ENCODE results near the gene SMARCC1. TPM values are rescaled to one million over a fixed set of nuclear protein-coding genes. Genes with fewer than 3 reads are reported as not detected.

Gene SMARCC1
- total RNA-seq, 1 experiment from 2014 or later: 84.2 TPM

- POLR2A ChIA-PET: no interaction called here
- Histone ChIP-seq H3K4me3 (ENCODE audit: low read depth in 2 of 2, low read length in 2 of 2) (no peak overlapping the region), H3K9me3 (ENCODE audit: control insufficient read depth, insufficient read depth, low read depth, low read length) (no peaks in the 10 kb centered on the region), H3K27me3 (ENCODE audit: control insufficient read depth, insufficient read depth, low read length) (no peaks in the 10 kb centered on the region), H3K27ac (ENCODE audit: low read length) (no peak overlapping the region), H3K36me3 (ENCODE audit: control insufficient read depth, insufficient read depth, low read length) (no peaks in the 10 kb centered on the region; the same call in 1 of the 2 replicates), H3K4me1 (ENCODE audit: control insufficient read depth, insufficient read depth, low read length) (no peaks in the 10 kb centered on the region)
- intact Hi-C loops (cut with micrococcal nuclease; ENCODE audit: unreplicated experiment) (no loop called here), in situ Hi-C loops (cut with HindIII; ENCODE audit: low pct_unique_long_range_greater_than_20kb, low sequenced_read_pairs) (no loop called here)
- ATAC-seq: no peak
- no TSS peak for BruUV-seq (replicated peaks)
- CTCF ChIA-PET: no interaction called here
- DNase-seq (ENCODE audit: low read depth, low spot score): no peak
- TF ChIP-seq, protein P1, sequence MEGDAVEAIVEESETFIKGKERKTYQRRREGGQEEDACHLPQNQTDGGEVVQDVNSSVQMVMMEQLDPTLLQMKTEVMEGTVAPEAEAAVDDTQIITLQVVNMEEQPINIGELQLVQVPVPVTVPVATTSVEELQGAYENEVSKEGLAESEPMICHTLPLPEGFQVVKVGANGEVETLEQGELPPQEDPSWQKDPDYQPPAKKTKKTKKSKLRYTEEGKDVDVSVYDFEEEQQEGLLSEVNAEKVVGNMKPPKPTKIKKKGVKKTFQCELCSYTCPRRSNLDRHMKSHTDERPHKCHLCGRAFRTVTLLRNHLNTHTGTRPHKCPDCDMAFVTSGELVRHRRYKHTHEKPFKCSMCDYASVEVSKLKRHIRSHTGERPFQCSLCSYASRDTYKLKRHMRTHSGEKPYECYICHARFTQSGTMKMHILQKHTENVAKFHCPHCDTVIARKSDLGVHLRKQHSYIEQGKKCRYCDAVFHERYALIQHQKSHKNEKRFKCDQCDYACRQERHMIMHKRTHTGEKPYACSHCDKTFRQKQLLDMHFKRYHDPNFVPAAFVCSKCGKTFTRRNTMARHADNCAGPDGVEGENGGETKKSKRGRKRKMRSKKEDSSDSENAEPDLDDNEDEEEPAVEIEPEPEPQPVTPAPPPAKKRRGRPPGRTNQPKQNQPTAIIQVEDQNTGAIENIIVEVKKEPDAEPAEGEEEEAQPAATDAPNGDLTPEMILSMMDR (IDR thresholded peaks at IDR 0.05): no peak
- TF ChIP-seq REST (IDR thresholded peaks at IDR 0.05; ENCODE audit: insufficient read depth in 1 of 2, low read depth in 2 of 2, low read length in 1 of 2): no peak
- no peak for TF ChIP-seq POLR2AphosphoS5 (IDR thresholded peaks at IDR 0.05; ENCODE audit: low read depth, low read length)
- TF ChIP-seq TCF7L2 (IDR thresholded peaks at IDR 0.05; ENCODE audit: low read depth, low read length): no peak
- TF ChIP-seq SIN3A (IDR thresholded peaks at IDR 0.05; ENCODE audit: borderline replicate concordance, insufficient read depth, low read depth, low read length): no peak
Measured at GRCh38 chr3:47588053-47588452, 193.6 kb downstream of the SMARCC1 start.

GRCh38 chr3:47586746-47587145, 194.9 kb downstream of the SMARCC1 start:
- CTCF ChIA-PET: interaction anchor here (1.1 kb wide), 1 partner anchor 64 kb away, joined by 3 read pairs; no protein-coding TSS in a partner anchor
- in situ Hi-C loops (cut with HindIII; ENCODE audit: low pct_unique_long_range_greater_than_20kb, low sequenced_read_pairs): no loop called here
- BruUV-seq (replicated peaks): no TSS peak

More at GRCh38 chr3:47586746-47587145, 194.9 kb downstream of the SMARCC1 start:
- POLR2A ChIA-PET: interaction anchor here (0.7 kb wide), 1 partner anchor 186 kb away, joined by 3 read pairs; no protein-coding TSS in a partner anchor
- Histone ChIP-seq H3K36me3 (ENCODE audit: control insufficient read depth, insufficient read depth, low read length) (no peaks in the 10 kb centered on the region; the same call in 1 of the 2 replicates), H3K9me3 (ENCODE audit: control insufficient read depth, insufficient read depth, low read depth, low read length) (no peaks in the 10 kb centered on the region), H3K27me3 (ENCODE audit: control insufficient read depth, insufficient read depth, low read length) (no peaks in the 10 kb centered on the region), H3K27ac (ENCODE audit: low read length) (no peak overlapping the region), H3K4me3 (ENCODE audit: low read depth in 2 of 2, low read length in 2 of 2) (no peak overlapping the region), H3K4me1 (ENCODE audit: control insufficient read depth, insufficient read depth, low read length) (no peaks in the 10 kb centered on the region)
- intact Hi-C loops (cut with micrococcal nuclease; ENCODE audit: unreplicated experiment): no loop called here
- ATAC-seq (no peak), DNase-seq (ENCODE audit: low read depth, low spot score) (no peak)
- no peak for TF ChIP-seq POLR2AphosphoS5 (IDR thresholded peaks at IDR 0.05; ENCODE audit: low read depth, low read length)
- TF ChIP-seq, protein P1 (IDR thresholded peaks at IDR 0.05): no peak
- TF ChIP-seq SIN3A (IDR thresholded peaks at IDR 0.05; ENCODE audit: borderline replicate concordance, insufficient read depth, low read depth, low read length): no peak
- TF ChIP-seq REST (IDR thresholded peaks at IDR 0.05; ENCODE audit: insufficient read depth in 1 of 2, low read depth in 2 of 2, low read length in 1 of 2): no peak
- TF ChIP-seq TCF7L2 (IDR thresholded peaks at IDR 0.05; ENCODE audit: low read depth, low read length): no peak

Measured in Panc1 (cell line).